GM18873 (cell line): ENCODE measurements around the gene TPD52L3.

ENCODE experiments used
- ATAC-seq: cut with Tn5 transposase; IDR thresholded peaks from one replicate; pipeline ENCODE4 v1.9.1; 2021; ENCODE audit warnings: mild to moderate bottlenecking, moderate library complexity, moderate number of reproducible peaks; ENCODE audit not compliant: unreplicated experiment, low FRiP score

TPD52L3 gene

GRCh38 chr9:6328103-6328502 is at the start of gene TPD52L3:
TPD52L3 (plus strand) TSS chr9:6328375; CDS start chr9:6328596, 221 bp downstream.
- no peak for ATAC-seq

- ATAC-seq = no peak
These were observed 26.3 kb upstream of the TPD52L3 start for GRCh38 chr9:6301858-6302257.

DNA sequence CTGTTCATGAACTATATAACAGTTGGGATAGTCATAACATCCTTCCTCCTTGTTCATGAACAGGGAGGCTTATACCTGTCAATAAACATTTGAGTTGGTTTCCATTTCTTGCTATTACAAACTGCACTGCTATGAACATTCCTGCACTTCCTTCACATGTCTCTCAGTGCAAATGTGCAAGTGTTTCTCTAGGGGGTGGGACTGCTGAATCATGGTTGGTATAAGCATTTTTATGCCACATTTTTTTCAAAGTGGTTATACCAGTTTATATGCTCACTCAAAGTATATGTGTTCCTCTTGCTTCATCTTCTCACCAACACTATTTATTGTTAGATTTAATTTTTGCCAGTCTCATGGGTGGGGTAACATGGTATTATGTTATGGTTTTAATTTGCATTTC is 25.8 kb upstream of the TPD52L3 start:
- ATAC-seq = no peak

GRCh38 chr9:6304232-6304631 is 23.9 kb upstream of the TPD52L3 start:
- no peak for ATAC-seq

DNA sequence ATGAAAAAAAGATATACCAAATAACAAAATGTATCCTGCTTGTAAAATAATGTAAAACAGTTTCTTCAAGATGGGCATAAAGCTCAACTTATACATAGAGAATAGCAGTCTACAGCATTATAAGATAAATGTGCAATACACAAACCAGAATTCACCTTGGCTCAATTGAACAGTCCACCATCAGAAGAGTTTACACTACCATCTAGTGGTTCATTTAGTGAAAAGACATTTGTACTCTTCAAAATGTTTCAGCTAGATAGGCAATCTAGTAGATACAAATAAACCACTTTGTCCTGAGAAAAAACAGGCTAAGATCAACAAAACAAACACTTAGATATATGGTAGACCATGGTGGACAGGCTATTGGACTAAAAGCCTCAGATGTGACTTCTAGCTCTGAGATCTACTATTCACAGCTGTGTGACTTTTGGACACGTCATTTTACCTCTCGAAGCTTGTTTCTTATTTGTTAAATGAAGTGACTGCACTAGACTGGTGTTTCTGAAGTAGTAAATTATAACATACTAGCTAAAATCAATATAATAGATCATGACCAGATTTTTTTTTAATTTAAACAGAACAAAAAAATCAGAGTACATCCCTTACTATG is 22.1 kb upstream of the TPD52L3 start:
- ATAC-seq = no peak

DNA sequence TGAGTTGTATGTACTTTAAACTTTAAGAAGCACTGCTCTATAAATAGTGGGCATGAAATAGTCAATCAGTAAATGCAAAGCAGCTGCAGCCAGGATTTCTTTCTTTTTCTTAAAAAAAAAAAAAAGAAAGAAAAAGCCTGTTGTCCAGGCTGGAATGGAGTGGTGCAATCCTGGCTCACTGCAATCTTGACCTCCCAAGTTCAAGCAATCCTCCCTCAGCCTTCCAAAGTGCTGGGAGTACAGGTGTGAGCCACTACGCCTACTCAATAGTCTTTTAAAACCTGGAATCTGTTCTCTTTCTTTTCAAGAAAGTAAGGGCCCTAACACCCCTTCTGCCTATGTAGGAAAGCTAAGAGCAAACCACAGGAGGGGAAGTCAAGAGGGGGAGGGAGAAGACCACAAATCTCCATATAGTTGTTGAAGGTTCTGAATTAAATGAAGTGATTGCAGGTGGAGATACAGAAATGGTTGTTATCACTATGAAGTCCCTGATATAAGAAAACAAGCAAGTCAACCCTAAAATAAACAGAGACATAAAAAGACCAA is 20.6 kb upstream of the TPD52L3 start:
- no peak for ATAC-seq

GRCh38 chr9:6330958-6331634 is 2.9 kb downstream of the TPD52L3 start:
- no peak for ATAC-seq

DNA sequence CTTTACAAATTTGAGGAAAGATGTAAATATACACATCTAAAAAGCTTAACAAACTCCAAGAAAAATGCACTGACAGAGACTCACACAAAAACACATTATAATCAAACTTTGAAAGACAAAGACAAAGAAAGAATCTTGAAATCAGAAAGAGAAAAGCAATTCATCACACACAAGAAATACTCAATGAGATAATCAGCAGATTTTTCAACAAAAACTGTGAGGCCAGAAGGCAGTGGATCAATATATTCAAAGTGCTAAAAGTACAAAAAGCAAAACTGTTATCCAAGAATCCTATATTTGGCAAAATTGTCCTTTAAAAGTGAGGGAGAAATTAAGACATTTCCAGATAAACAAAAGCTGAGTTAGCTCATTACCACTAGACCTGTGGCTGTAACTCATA is 6.1 kb downstream of the TPD52L3 start:
- ATAC-seq = no peak

GRCh38 chr9:6348766-6349165 is 20.6 kb downstream of the TPD52L3 start:
- no peak for ATAC-seq

DNA sequence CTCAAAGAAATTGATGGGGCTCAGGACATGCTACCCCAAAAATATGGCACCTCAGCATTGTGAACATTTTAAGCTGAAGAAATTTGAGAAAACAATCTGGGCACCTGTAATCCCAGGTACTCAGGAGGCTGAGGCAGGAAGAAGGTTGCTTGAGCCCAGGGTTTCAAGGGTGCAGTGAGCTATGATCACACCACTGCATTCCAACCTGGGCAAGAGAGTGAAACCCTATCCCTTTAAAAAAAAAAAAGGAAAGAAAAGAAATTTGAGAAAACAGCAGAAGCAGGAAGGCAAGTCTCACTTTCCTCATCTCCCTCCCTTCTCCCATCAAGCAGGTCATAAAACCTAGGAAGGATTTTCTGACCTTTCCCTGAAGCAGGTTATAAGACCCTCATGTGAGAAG is 23.6 kb downstream of the TPD52L3 start:
- ATAC-seq = no peak

DNA sequence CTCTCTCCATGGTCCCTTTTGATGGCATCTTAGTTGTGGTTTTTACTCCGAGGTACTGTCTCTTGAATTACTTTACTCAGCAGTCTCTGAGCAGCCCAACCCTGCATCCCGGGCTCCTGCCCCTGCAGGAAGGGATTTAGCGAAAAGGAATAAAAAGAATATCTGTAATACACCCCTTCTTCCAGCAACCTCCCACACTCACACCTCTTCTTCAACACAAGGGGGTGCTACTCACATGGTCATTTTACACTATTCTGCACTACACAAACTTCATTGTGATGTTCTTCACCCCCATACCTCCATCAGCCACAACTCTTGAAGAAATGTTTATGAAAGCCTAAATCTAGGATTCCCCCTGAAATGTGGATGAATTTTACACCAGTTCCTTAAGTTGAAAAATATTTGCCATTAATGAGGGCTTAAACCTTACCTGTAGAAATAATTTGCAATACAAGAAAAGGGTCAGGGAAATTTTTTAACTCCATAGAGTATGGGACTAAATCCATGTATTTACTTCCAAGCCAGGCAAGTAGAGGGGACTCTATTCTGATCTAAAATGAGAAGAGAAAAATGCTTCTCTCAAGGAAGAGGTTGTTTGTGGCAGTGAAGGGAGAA is 26.0 kb downstream of the TPD52L3 start:
- ATAC-seq = peak; percentile 78

- no peak for ATAC-seq
These were observed 27.6 kb downstream of the TPD52L3 start for GRCh38 chr9:6355728-6356127.

DNA sequence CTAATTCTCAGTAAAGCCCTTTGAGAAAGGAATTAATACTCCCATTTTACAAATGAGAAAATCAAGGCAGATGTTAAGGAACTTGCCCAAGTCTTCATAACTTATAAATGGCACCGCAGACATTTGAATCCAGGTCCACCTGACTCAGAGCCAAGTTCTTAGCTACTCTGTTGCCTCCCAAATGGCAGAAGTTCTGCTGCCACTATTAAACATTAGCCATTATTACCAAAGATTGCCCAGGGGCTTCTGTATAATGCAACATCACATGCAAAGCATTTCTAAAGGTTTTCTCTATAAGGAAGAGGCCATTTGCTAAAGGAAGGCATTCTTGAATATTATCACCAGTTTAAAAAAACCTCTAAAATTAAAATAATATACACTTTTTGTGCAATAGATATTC is 28.3 kb downstream of the TPD52L3 start:
- no peak for ATAC-seq

DNA sequence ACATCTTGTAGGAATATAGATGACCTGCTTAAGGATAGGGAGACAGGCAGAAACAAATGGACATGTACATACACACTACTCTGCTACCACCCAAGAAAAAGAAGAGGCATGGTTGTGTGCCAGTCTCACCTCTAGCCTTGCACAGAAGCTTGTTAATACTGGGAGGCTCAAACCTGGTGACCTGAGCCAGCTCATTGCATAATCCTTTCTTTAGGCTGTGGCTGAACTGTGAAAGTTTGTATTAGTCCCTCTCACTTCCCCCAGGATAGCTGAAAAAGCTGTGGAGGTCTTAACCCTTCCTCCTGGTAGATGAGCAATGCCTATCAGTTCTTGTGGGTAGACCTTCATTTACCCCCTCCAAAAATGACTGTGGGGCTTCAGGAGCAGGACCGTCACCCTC is 28.7 kb downstream of the TPD52L3 start:
- no peak for ATAC-seq

- ATAC-seq = no peak
These were observed 39.1 kb downstream of the TPD52L3 start for GRCh38 chr9:6367128-6367890.

DNA sequence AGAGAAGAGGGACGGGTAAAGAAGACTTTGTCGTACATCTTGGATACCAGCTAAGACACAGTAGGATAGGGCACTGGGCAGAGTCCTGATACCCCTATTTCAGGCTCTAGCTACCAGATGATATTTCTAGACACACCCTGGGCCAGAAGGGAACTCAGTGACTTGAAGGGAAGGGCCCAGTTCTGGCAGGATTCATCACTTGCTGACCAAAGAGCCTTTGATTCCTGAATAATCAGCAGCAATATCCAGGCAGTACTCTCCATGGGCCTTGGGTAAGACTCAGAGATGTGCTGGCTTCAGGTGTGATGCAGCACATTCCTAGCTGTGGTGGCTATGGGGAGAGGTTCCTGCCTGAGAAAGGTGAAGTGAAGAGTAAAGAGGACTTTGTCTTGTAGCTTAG is 40.7 kb downstream of the TPD52L3 start:
- ATAC-seq = no peak
